ENCODE data around the gene MAB21L4. TPM values are rescaled to one million over a fixed set of nuclear protein-coding genes. Genes with fewer than 3 reads are reported as not detected.

The MAB21L4 gene
- total RNA-seq, 1 experiment from 2014 or later = not detected

GRCh38 chr2:240904216-240905175 is 8.5 kb upstream of the MAB21L4 start:
- DNase-seq (ENCODE audit: low read depth, low spot score) (no peak), ATAC-seq (no peak)
- Histone ChIP-seq H2AFZ (ENCODE audit: low read depth, low read length, poor library complexity, severe bottlenecking) (no peak overlapping the region), H3K9me3 (ENCODE audit: control insufficient read depth in 1 of 2, insufficient read depth in 1 of 2, low read depth in 1 of 2, low read length in 2 of 2) (no peaks in the 10 kb centered on the region), H4K20me1 (ENCODE audit: insufficient read depth) (no peaks in the 10 kb centered on the region), H3K4me1 (ENCODE audit: control insufficient read depth in 1 of 2, insufficient read depth in 2 of 2, low read length in 2 of 2) (no peaks in the 10 kb centered on the region), H3K9ac (ENCODE audit: low read length) (no peak overlapping the region), H3K4me2 (ENCODE audit: low read length) (no peak overlapping the region), H3K36me3 (ENCODE audit: control insufficient read depth in 1 of 2, insufficient read depth in 2 of 2, low read length in 2 of 2) (no peaks in the 10 kb centered on the region), H3K27me3 (ENCODE audit: insufficient read depth, low read length) (peaks cover 11% of the 10 kb centered on the region; the same call in 1 of the 2 replicates), H3K4me3 (replicated peaks in 1 of 2; ENCODE audit: low read depth in 1 of 2, low read length in 2 of 2) (no peak overlapping the region), H3K27ac (ENCODE audit: low read depth, low read length) (no peak overlapping the region), H3K9me2 (ENCODE audit: insufficient read depth) (no peaks in the 10 kb centered on the region), H3K79me2 (ENCODE audit: insufficient read depth, low read length) (no peaks in the 10 kb centered on the region)
- TF ChIP-seq EGR1 (IDR thresholded peaks at IDR 0.05; ENCODE audit: low read depth) (no peak), EZH2phosphoT487 (IDR thresholded peaks at IDR 0.05; ENCODE audit: borderline replicate concordance) (no peak), EZH2 (IDR thresholded peaks at IDR 0.05) (no peak), JUND (IDR thresholded peaks at IDR 0.05) (no peak), ZFX (IDR thresholded peaks at IDR 0.05) (no peak), SP1 (IDR thresholded peaks at IDR 0.05; ENCODE audit: low read depth) (no peak), RAD21 (IDR thresholded peaks at IDR 0.05; ENCODE audit: low read depth) (no peak)
- TF ChIP-seq, protein P1, sequence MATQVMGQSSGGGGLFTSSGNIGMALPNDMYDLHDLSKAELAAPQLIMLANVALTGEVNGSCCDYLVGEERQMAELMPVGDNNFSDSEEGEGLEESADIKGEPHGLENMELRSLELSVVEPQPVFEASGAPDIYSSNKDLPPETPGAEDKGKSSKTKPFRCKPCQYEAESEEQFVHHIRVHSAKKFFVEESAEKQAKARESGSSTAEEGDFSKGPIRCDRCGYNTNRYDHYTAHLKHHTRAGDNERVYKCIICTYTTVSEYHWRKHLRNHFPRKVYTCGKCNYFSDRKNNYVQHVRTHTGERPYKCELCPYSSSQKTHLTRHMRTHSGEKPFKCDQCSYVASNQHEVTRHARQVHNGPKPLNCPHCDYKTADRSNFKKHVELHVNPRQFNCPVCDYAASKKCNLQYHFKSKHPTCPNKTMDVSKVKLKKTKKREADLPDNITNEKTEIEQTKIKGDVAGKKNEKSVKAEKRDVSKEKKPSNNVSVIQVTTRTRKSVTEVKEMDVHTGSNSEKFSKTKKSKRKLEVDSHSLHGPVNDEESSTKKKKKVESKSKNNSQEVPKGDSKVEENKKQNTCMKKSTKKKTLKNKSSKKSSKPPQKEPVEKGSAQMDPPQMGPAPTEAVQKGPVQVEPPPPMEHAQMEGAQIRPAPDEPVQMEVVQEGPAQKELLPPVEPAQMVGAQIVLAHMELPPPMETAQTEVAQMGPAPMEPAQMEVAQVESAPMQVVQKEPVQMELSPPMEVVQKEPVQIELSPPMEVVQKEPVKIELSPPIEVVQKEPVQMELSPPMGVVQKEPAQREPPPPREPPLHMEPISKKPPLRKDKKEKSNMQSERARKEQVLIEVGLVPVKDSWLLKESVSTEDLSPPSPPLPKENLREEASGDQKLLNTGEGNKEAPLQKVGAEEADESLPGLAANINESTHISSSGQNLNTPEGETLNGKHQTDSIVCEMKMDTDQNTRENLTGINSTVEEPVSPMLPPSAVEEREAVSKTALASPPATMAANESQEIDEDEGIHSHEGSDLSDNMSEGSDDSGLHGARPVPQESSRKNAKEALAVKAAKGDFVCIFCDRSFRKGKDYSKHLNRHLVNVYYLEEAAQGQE (IDR thresholded peaks at IDR 0.05; ENCODE audit: low read depth) = no peak
- ChIA-PET CTCF (no interaction called here), POLR2A (no interaction called here), RAD21 (ENCODE audit: low non-redundant PET in 1 of 2, low total read pairs in 2 of 2, uncharacterized antibody in 2 of 2, unreplicated experiment in 2 of 2) (no interaction called here)
- intact Hi-C loops (cut with micrococcal nuclease) = no loop called here
- no TSS peak for BruUV-seq (replicated peaks)
